NCI-H2196 (cell line): ENCODE data around the gene TRABD2A.

Experiments used
- DNase-seq: peaks from one replicate; lab custom pipeline; 2025; ENCODE audit not compliant: unreplicated experiment; lab: John Stamatoyannopoulos, UW

The TRABD2A gene

GRCh38 chr2:84904717-84905174, 23.9 kb upstream of the TRABD2A start:
- DNase-seq, result peak; percentile 13

DNA sequence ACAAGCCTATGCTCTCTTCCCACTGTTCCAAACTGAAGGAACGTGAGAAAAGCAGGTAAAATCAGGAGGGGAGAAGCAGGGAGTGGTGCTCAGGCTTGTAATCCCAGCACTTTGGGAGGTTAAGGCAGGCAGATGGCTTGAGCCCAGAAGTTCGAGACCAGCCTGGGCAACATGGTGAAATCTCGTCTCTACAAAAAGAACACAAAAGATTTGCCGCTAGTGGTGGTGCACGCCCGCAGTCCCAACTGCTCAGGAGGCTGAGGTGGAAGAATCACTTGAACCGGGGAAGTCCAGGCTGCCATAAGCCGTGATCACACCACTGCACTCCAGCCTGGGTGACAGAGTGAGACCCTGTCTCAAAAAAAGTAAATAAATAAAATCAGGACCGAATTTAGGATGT, 23.3 kb upstream of the TRABD2A start:
- no peak for DNase-seq

DNA sequence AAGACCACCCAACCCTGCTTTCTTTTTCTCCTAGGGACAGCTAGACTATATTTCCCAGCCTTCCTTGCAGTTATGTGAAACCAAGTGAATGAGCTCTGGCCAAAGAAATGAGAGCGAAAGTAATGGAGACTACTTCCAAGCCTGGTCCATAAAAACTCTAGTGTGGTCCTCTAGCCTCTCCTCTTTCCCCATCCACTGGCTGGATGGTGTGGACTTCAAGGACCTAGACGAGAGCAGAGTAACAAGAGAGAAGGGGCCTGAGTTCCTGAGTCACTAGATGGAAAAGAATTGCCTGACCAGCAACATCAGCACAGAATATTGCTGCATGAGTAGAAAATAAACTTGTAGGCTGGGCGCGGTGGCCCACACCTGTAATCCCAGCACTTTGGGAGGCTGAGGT, 21.6 kb upstream of the TRABD2A start:
- no peak for DNase-seq

DNA sequence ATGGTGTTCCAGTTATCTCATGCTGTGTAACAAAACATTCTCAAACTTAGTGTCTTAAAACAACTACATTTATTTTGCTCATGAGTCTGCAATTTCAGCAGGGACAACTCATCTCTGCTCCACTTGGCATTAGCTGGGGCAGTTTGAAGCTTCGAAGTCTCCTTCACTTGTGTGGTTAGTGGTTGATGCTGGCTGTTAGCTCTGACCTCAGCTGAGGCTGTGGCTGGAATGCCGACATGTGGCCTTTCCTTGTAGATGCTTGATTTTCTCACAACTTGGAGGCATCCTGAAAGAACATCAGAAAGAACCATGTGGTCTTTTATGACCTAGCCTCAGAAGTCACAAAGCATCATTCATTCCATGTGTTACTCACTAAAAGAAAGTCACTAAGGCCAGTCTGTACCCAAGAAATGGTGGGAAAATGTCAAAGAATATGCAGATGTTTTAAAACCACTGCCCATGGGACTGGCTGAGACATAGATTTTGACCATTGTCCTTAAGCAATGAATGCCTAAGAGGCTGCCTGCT, 20.8 kb upstream of the TRABD2A start:
- DNase-seq, result no peak

DNA sequence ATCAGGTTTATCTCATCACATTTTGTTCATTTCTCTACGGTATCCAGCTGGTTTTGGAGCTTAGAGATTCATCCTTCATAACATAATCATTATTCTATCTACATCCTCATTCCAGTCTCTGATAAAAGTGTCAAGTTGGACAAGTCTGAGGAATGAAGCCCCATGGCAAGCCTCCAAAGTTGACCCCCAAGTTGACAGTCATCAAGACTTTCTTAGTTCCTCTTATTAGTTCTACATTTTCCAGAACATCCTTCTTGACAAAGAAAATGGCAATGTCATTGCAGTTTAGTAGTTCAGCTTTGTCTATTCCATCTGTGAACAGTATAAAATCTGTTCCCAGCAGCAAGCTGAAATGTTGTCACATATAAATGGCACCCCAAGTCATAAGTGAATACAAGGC, 20.1 kb upstream of the TRABD2A start:
- no peak for DNase-seq

GRCh38 chr2:84899304-84900204, 18.7 kb upstream of the TRABD2A start:
- no peak for DNase-seq

- DNase-seq, result no peak
Observed at GRCh38 chr2:84897773-84898172, 16.9 kb upstream of the TRABD2A start.

- no peak for DNase-seq
Observed at GRCh38 chr2:84896567-84896966, 15.7 kb upstream of the TRABD2A start.

DNA sequence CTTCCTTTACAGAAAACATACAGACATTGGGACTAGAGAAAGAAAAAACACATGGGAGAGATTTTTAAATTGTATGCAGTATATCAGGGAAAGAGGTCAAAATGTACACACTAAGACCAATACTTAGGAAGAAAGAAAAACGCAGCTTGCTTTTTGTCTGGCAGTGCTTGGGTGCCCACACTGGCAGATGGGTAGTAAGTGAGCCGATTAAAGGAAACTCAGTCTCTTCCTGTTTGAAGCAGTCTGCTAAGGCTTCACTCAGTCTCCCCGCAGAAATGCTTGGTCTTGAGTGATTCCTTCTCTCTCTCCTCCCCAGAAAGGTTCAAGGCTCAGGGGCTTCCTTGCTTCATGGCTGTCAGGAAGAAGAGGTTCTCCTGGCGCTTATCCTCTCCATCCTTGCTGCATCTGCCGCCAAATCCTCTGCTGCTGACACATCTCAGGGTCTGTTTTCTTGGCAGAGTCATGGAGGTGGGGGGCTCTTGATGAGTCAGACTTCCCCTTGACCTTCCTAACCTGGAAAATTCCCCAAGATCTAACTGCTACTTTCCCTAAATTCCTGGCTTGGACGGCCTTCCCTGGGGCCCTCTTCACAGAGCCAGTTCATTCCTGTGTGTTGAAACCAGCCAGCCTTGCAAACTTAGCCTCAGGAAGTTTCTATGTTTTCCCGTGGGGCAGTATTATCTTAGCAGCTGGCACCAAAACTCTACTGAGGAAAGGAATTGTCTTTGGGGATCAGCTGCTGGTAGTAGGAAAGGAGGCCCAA, 14.1 kb upstream of the TRABD2A start:
- DNase-seq, result no peak

GRCh38 chr2:84894131-84894586, 13.3 kb upstream of the TRABD2A start:
- peak; percentile 21 for DNase-seq

DNA sequence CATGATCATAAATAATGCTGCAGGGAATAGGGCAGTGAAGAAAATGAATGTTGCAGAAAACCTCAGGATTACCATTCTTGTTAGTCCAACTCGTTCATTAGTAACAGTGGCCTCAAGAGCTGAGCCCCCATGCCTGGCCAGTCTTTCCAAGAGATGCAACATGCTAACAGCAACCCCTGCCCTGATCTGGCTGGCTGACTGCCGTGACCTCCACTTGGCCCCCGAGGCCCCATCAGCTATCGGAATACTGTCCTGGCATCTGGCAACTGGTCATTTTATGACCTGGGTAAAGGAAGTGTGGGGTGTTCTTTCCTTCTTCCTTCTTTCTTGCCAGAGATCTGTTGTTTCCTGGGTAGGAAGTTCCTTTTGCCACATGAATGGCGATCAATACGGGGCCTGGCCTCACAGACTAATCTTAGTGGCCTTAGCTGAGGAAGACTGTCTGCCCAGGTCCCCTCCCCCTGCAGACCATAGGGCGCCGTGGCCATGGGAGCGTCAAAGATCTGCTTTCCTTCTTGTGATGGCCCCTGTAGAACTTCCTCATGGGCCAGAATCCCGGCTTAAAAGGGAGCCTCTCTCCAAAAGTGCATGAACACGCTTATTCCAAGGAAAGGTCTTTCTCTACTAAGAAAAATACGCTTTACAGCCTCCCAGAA, 10.6 kb upstream of the TRABD2A start:
- DNase-seq, result no peak

DNA sequence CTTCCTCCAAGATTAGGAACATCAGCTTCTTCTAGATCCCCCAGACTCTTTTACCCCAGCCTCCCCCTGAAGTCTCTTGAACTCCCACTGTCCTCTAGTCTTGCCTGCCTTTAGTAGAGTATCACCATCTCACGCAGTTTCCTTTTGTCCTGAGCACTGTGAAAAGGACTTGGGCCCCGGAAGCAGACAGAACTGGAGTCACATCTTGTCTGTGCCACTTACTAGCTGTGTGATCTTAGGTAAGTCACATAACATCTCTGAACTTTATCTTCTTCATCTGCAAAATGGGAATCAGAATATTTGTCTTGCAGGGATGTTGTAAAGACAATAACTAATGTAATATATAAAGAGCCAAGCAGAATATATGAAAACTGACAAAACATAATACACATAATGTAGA, 8.4 kb upstream of the TRABD2A start:
- DNase-seq, result no peak

- DNase-seq, result no peak
Observed at GRCh38 chr2:84888401-84889276, 7.8 kb upstream of the TRABD2A start.

DNA sequence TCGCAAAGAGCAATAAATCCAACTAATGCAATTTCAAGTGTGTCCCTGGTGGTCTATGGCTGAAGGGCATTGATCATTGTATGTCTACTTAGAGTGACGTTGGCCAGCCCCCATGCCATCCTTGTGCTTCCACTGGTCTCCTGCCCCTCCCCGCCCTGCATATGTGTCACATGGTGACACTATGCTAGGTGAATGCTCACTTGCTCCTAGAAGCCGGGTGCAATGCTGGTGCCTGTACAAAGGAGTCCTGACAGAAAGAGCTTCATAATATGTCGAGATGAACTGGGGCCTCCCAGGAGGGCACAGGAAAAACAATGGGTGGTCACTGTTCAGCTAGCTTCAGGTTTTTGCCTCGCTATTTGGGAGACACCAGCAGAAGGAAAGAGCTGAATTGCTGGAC, 5.9 kb upstream of the TRABD2A start:
- DNase-seq, result no peak

GRCh38 chr2:84885111-84885510, 4.2 kb upstream of the TRABD2A start:
- DNase-seq, result no peak

GRCh38 chr2:84884449-84884848, 3.6 kb upstream of the TRABD2A start:
- DNase-seq, result no peak

- no peak for DNase-seq
Observed at GRCh38 chr2:84882775-84883550, 2.1 kb upstream of the TRABD2A start.

DNA sequence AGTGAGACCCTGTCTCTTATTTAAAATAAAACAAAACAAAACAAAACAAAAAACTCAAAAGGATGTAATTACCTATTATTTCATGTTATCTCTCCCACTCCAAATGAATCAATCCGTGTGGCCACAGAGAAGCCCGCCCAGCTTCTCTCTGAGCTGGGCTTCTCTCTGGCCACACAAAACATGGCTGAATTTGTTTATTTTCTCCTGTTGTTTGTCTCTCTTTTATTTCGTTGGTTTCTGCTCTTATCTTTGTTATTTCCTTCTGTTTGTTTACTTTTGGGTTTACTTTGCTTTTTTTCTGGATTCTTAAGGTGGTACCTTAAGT, 1.5 kb upstream of the TRABD2A start:
- DNase-seq, result no peak

GRCh38 chr2:84881581-84882413, 913 bp upstream of the TRABD2A start:
- peak; percentile 42 for DNase-seq
